ENCODE results near the gene DENND6A.
"Not testable (repeated sequence)": the region's sequence is repeated elsewhere in the genome, so short reads cannot be mapped to it uniquely, and the experiment has no call there.

DENND6A gene

DNA sequence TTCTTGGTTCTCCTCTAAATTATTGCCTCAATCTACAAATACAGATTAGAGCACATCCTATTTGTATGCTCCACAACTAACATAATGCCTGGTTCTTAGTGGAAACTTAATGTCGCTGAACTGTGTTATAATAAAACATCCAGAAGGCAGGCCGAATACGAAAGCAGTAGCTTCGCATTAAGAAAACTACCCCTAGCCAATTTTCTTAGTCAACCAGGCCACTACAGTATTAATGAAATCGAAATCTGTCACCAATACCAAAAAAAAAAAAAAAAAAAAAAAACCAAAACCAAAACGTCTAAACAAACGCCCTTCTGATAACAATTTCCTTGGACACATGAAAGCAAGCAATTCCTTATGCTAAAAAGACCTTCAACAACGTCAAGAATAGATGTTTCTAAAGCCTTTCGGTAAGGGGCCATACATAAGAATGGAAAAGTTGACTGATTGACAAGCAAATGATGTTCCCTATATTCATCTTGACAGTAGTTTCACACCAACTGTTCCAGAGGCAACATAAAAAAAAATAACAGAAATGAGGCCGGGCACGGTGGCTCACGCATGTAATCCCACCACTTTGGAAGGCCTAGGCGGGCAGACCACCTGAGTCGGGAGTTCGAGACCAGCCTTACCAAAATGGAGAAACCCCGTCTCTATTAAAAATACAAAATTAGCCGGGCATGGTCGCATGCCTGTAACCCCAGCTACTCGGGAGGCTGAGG is 1.3 kb downstream of the DENND6A start:
- DNase-seq = no peak

DNA sequence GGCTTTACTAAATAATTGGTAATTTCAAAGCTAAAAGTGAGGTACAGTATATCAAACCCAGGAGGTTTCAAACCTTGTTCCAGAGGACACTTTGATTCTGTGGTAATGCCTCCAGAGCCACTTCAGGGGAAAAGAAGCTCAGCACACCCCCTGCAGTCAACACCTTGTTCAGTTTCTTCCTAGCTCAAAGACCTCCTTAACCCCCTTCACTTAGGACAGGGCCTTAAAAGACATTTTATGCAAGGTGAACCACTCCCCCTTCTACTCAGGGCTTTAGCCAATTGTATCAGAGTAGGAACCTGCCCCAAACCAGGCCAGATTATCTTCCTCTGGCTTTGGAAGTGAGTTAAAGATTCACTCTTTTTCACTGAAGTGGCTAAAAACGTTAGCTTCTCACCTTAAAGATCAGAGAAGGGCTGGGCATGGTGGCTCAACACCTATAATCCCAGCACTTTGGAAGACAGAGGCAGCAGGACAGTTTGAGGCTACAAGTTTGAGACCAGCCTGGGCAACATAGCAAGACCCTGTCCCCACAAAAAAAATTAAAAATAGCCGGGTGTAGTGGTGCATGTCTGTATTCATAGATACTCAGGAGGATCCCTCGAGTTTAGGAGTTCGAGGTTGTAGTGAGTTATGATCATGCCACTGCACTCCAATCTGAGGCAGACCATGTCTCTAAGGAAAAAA is 3.4 kb downstream of the DENND6A start:
- no peak for DNase-seq

DNA sequence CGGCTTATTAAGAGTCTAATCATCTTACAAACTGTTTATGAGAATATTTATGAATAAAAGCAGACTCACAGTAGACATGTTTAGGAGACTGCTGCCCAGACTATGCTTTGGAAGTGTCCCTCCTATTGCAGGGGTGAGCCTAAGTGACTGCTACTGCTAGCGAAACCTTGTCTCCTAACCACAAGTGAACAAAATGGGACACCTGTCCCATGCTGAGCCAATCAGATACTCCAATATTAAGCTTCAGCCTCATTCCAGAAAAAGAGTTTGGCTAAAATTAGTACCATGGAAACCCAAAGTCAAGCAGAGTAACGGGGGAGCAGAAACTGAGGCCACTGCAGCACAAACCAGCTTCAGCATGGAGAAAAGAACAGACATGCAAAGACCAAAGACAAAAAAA is 4.6 kb downstream of the DENND6A start:
- DNase-seq = no peak

DNA sequence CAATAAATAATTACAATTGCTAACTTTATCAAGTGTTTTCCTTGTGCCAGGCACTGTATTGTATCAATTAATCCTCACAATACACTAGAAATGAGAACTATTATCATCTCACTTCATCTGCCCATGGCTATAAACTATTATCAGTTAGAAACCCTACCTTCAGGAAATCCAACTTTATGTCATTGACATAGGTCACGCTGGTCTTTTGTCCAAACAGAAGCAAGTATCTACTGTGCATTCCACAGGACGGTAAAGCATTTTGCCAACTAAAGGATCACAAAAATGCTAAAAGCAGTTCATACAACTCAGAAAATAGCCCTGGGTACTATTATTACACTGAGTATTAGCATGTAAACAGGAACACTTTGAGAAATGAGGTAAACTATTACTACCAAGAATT is 9.6 kb downstream of the DENND6A start:
- no peak for DNase-seq

DNA sequence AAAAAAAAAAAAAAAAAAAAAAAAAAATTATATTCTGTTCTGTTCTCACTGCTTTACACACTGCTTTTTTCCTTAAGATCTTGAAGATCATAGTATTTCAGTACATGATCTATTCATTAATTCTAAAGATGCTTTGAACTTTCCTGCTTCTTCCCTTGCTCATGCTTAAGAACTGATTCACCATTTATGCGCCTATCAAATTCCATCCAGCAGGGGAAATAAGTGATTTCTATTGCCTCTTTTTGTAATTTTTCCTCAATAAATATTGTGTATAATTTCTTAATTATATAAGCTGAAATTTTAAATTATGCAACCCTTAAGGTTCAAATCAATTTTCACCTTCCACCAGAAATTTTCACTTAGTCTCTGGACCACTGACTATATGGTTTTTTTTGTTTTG is 10.6 kb downstream of the DENND6A start:
- no peak for DNase-seq

DNA sequence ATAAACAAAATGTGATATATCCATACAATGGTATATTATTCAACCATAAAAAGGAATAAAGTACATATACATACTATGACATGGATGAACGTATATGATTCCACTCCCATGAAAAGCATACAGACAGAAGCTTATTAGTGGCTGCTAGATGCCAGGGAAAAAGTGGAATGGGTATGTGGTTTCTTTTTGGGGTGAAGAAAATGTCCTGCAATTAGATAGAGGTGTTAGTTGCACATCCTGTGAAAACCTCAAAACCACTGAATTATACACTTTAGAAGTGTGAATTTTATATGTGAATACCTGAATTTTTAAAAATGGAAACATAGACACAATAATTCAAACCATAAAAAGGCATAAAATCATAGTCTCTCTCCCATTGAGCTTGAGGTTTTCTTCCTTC is 11.2 kb downstream of the DENND6A start:
- no peak for DNase-seq

DNA sequence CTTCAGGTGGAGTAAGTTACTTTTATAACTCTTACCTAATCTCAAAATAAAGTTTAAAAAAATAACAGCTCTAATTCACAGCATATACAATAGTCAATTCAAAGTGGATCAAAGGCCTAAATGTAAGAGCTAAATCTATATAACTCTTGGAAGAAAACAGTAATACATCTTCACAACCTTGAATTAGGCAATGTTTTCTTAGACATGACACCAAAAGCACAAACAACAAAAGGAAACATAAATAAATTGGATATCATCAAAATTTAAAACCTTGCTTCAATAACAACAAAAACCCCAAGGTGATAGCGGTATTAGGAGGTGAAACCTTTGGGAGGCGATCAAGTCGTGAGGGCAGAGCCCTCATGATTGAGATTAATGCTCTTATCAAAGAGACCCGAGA is 12.8 kb downstream of the DENND6A start:
- DNase-seq = no peak

DNA sequence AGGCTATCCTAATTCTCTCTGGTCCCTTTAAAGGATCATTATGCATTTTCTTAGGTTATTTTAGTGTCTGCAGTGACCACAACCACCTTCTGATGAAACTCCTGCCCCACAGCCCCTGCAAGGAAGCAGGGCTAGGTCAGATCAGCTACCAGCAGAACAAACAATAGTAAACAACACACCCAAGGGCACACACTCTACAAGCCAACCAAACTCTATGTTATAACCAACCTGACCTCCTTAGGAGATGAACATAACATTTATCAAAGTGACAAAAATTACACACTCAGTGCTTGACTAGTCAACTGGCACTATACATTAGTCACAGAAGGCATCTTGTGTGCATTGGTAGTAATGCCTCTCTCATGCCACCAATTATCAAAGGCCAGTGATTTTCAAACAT is 17.3 kb downstream of the DENND6A start:
- no peak for DNase-seq

DNA sequence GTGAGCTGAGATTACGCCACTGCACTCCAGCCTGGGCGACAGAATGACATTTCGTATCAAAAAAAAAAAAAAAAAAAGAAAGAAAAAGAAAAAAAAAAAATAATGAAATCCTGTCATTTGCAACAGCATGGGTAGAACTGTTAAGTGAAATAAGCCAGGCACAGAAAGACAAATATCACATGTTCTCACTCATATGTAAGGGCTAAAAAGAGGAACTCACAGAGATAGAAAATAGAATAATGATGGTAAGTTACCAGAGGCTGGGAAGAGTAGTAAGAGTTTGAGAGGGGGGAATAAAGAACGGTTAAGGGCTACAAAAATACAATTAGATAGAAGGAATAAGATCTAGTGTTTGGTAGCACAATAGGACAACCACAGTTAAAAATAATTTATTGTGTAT is 19.7 kb downstream of the DENND6A start:
- no peak for DNase-seq

DNA sequence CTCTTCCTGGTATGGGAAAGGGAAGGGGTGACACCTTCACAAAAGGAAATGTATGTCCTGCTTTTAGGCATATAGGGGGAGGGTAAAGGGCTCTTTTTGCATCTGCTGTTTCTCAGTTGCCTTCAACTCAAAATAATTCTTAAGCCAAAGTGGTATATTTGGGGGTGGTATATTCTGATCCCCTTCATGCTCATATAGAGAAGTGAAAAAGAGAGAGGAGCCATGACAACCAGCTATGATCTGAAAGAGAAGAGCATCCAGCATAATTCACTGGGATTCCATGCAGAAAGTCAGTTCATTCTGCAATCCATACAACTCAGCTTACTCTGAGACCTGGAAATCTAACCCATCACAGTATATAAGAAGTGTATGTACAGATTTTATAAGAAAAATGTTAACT is 22.3 kb downstream of the DENND6A start:
- DNase-seq = no peak

DNA sequence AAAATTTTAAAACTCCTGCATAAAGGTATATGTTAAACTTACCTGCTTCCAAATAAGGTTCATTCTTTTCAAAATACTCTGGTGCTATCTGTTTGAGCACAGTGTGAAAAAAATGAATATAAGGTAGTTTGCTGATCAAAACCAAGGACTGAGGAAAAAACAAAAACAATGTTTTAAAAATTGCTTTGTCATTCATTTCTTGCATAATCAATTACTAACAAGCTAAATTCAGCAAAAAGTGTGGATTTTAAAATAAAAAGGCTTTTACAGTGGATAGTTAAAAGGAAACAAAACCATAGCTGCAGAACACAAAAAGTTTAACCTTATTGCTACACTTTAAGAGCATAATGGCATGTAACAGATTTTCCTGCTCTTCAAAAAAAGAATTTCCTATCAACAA is 31.5 kb downstream of the DENND6A start:
- DNase-seq = no peak

DNA sequence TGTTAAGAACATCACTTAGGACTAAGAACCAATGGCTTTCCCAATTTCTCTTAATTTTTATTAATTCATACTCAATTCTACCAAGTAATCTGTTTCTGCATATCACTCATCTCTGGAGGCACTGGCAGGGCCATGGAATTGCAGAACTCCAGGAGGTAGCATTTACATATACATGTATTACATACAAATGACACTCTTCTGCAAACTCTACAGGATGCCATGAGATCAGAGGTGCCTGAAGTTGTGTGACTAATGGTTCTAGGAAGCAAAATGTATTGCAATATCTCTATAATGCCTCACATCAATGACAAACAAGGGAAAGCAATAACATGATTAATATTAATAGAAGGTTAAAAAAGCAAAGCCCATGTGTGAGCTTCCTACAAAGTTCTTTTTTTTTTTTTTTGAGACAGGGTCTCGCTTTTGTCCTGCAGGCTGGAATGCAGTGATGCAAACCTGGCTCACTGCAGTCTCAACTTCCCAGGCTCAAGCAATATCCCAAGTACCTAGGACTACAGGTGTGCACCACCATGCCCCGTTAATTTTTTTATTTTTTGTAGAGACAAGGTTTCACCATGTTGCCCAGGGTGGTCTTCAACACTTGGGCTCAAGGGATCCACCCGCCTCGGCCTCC is 33.0 kb downstream of the DENND6A start:
- DNase-seq = no peak

DNA sequence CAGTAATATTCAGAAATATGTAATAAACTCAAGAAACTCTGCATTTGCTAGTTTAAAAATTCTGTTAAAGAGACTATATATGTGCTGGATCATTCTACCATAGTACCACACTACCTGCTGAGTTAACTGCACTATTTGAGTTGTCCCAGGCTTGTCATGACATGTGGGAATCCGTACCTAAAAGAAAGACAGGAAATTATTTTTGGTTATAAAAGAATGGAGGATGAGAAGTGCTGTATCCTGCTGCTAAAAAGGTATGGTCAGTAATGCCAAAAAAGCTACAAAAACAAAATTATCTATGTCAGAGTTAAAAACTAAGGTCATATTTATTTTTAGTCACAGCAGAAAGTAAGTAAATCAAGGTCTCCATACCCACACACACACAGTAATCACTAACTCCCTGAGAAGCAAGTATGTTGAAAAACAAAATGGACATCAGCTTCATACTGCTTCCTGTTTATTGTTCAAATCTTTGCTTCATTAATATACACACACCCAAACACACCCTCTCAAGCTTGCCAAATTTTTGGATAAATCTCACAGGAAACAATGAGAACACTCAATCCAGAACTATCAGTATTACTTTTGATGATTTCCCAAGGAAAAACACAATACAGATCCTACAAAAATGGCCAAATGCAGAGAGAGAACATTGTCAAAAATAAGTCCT is 33.7 kb downstream of the DENND6A start:
- DNase-seq = no peak

DNA sequence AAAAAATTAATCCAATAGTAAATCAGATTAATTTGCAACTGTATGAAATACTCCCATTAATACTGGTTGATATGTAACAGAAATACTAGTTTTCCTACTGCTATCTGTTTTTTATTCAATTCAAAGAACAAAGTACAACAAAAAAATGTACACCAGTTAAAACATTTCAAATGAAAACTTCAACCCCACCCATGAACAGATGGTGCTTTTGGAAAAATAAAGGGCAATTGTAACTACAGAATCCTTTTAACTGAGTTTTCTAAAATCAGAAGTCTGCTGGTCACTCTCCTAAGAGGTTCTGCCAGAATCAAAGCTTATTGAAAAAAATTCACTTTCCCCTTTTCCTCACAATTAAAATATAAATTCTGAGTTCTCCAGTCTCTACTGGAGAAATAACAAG is 34.3 kb downstream of the DENND6A start:
- DNase-seq = no peak

DNA sequence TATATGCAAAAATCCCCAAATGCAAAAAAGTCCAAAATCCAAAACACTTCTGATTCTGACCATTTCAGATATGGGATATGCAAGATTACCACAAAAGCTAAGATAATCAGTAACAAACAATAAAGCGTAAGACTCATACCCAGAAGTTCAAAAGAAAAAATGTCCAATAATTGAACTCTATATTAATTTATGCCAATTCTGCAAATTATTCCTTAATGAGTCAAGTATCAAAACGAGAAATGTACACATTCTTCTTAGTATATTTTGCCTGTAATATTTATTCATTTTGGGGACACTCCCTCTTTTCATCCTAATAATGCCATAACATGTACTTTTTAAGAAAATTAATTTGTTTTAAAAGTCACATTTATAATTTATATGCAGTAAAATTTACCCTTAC is 37.1 kb downstream of the DENND6A start:
- DNase-seq = no peak

DNA sequence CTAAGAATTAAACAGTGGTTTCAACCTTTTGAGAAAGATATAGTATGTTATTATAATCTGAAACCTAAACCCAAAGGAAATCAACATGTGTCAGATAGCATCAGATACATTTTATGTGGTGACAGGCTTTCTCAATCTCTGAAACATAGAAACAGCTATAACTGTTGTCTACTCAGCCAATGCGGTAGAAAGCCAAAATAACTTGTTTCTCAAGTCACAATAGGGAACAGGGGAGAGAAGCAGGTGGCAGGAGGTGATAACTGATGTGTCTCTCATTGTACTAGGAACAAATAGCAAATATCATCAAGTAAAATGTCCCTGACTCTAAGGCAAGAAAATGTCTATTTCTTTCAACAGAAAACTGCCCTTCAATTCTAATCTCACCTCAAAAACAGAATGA is 38.6 kb downstream of the DENND6A start:
- DNase-seq = no peak

DNA sequence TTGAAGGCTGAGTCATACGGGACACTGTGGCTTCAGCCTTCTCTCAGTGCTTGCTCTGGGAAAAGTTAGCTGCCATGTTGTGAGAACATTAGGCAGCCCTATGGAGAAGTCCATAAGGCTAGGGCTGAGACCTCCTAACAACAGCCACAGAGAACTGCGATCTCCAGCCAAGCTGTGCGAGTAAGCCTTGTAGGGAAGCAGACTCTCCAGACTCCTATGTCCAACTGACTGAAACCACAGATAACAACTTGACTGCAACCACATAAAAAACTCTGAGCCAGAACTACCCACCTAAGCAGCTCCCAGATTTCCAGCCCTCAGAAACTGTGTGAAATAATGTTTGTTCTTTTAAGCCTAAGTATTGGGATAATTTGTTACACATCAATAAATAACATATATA is 40.7 kb downstream of the DENND6A start:
- no peak for DNase-seq

DNA sequence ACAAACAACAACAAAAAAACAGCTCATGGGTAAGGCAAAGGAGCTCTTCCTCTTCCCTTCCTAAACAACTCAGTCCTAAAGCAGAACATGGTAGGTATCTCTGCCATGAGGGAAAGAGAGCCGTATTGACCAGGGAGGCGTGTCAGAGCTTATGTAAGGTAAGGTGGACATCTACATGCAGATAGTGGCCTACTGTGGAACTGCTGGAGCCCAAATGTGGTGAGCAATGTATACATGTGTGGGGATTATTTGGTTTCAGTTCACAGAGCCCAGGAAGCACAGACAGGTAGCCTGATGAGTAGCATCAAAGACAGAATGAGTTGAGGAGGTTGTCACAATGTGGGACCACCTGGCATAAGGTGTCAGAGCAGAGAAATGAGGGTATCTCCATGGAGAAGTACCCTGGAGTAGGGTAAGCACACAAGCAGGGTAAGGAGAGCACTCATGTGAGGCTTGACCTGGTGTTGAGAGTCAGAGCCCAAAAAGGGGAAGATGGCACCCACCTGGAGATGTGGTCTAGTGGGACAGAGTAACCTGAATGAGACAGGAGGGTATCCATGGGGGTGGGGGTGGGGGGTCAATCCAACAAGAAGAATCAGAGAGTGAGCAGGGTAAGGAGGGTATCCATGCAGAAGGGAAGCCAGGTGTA is 45.5 kb downstream of the DENND6A start:
- DNase-seq = no peak

DNA sequence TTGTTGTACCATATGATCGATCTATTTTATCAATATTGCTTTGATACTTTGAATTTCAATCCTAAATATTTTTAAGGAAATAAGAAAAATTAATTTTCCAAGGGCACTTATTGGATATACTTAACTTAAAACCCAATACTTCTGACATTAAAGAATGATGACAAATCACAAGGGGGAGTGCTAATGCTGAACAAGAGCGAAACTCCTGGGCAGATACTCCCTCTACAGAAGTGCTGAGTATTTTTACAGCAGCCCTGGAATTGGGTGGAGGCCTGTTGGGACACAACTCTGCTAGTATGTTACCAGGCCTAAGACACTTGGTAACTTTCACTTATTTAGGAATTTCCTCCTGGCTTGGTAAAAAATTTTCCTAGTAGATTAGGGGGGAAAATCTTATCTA is 46.2 kb downstream of the DENND6A start:
- DNase-seq = peak in 1 of 2 experiments; percentile 5

DNA sequence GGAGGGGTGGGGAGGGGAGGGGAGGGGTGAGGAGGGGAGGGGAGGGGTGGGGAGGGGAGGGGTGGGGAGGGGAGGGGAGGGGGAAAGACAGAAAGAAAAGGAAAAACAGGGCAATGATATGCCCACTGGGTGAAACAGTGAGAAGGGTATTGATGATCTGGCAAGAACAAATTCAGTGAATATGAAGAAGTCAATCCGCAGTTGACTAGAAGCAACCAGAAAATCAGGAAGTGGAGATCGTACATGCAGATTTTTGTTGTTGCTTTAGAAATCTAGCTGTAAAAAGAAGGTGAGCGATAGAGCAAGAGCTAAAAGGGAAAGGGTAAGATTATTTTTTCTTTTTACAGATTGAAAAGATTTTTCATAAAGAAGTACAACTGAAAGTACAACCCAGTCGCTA is 48.1 kb downstream of the DENND6A start:
- no peak for DNase-seq

DNA sequence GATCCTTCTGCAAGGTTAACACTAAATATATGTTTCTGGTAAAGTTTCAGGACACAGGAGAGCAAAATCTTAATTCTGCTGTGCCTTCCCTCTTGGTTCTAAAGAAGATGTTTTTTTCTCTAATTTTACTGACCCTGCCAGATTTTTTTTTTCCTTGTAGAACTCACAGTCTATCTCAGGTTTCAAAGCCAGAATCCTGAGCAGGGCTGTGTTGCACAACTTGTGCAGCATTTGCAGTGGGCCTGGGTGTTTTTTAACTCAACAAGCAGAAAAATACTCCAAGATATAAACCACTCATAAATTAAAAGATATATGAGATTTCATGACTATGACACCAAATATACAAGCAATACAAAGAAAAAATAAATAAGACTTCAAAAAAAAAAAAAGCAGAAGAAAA is 55.5 kb downstream of the DENND6A start:
- DNase-seq = no peak

DNA sequence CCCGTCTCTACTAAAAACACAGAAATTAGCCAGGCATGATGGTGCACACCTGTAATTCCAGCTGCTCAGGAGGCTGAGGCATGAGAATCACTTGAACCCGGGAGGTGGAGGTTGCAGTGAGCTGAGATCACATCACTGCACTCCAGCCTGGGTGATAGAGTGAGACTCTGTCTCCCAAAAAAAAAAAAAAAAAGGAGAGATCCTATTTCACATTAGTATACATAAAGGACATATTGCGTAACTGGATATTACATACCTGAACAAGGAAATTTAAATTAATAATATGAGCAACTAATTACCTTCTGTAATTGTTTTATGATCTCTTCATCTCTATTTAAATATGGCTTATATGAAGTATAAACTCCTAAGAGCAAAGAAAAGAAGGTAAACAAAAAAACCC is 58.6 kb downstream of the DENND6A start:
- not testable (repeated sequence) for DNase-seq

DNA sequence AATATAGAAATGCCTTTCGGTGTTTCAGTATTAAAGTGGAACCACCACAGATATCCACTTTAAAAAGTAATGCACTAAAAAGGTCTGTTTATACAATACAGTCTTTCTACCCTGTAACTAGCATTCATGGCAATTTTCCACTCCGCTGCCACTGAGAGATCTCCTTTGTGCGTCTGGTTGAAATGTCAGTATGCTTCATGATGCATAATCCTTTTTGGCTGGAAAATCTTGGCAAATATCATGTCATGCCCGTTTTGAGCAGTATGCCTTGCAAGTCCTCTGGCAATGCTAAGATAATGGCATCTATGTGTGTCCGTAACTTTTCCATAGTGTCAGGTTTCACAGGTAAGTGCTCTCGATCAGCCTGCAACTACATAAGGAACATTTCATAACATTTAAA is 64.9 kb downstream of the DENND6A start:
- DNase-seq = no peak

All from SW 1271 (cell line).